Mucosa of descending colon (tissue), 3 donors: ENCODE data around the gene CTDNEP1. TPM values are rescaled to one million over a fixed set of nuclear protein-coding genes. Genes with fewer than 3 reads are reported as not detected.
A peak's percentile ranks its signal among the peaks of the same experiment; 100 is the strongest.

Experiments
- ATAC-seq: fragments of 200-7000 bp; cut with Tn5 transposase; one replicate; pipeline ENCODE4 v1.9.1; 2020; ENCODE audit warnings: mild to moderate bottlenecking, moderate library complexity
- DNase-seq, 3 donors: peaks; one replicate each; pipeline ENCODE4 v3.0.0-alpha.2; 2020
- H3K36me3 ChIP-seq: fragments of 200-600 bp; one replicate; pipeline ENCODE4 v1.8.0; 2021; ENCODE audit warnings: low read depth, mild to moderate bottlenecking
- H3K4me1 ChIP-seq: fragments of 200-600 bp; one replicate; pipeline ENCODE4 v1.8.0; 2021; ENCODE audit warnings: low read depth, mild to moderate bottlenecking
- H3K4me3 ChIP-seq: fragments of 200-600 bp; one replicate; pipeline ENCODE4 v1.8.0; 2021; ENCODE audit warnings: mild to moderate bottlenecking
- H3K9me3 ChIP-seq: fragments of 200-600 bp; one replicate; pipeline ENCODE4 v1.8.0; 2021; ENCODE audit warnings: mild to moderate bottlenecking
- CTCF ChIP-seq: fragments of 200-600 bp; IDR thresholded peaks from one replicate; pipeline ENCODE4 v1.8.0; 2022; ENCODE audit warnings: antibody characterized with exemption, mild to moderate bottlenecking
- intact Hi-C, 2 donors: fragments of 100-400 bp; cut with DNase I in 1 of 2; cut with micrococcal nuclease in 1 of 2; formaldehyde crosslinking; loops; one replicate each; pipeline versions ENCODE4 v1.11.0 to v1.11.1; 2022; cut with DNase I, micrococcal nuclease
- total RNA-seq, 3 donors: library from RNA; stranded (reverse); fragmentation: NEBNext Ultra II Directional in 2 of 3; extraction: Animal tissue kit (Norgen Biotek cat#: 25700) in 2 of 3; gene quantifications; one replicate each; pipeline versions ENCODE4 v1.2.1 to v1.2.4, GENCODE V29; 2021 to 2023
- donor health status: DM: no; HTN: no; CAD: no; lungs with moderate emphysema.
- donor health status: DM: no; HTN: no; CAD: no.
- donor health status: DM: no; HTN: yes; CAD: no.

Gene CTDNEP1
- total RNA-seq, 3 donors from 2014 or later = 117 to 123 (median 117) TPM

- intact Hi-C loops = no loop called here
- DNase-seq (no peak), ATAC-seq (no peak)
- TF ChIP-seq CTCF = no peak
- Histone ChIP-seq H3K4me3 (peak overlapping the region; percentile 94), H3K4me1 (peaks cover 45% of the 10 kb centered on the region), H3K36me3 (peaks cover 2% of the 10 kb centered on the region), H3K9me3 (no peaks in the 10 kb centered on the region)
Measured at GRCh38 chr17:7219229-7219811, 32.2 kb downstream of the CTDNEP1 start.

GRCh38 chr17:7218758-7219157 is 32.8 kb downstream of the CTDNEP1 start:
- no peak for TF ChIP-seq CTCF
- Histone ChIP-seq H3K9me3 (no peaks in the 10 kb centered on the region), H3K4me1 (peaks cover 51% of the 10 kb centered on the region), H3K4me3 (no peak overlapping the region), H3K36me3 (no peaks in the 10 kb centered on the region)
- intact Hi-C loops = no loop called here
- DNase-seq = peak in 1 of 3 donors; percentile 42
- no peak for ATAC-seq

- no peak for ATAC-seq
- Histone ChIP-seq H3K9me3 (no peaks in the 10 kb centered on the region), H3K4me3 (no peak overlapping the region), H3K36me3 (no peaks in the 10 kb centered on the region), H3K4me1 (peaks cover 52% of the 10 kb centered on the region)
- DNase-seq = no peak
- intact Hi-C loops = no loop called here
- no peak for TF ChIP-seq CTCF
Measured at GRCh38 chr17:7218166-7218565, 33.4 kb downstream of the CTDNEP1 start.

- Histone ChIP-seq H3K9me3 (no peaks in the 10 kb centered on the region), H3K36me3 (no peaks in the 10 kb centered on the region), H3K4me3 (no peak overlapping the region), H3K4me1 (peaks cover 52% of the 10 kb centered on the region)
- ATAC-seq (no peak), DNase-seq (peak in 1 of 3 donors; percentile 51)
- intact Hi-C loops = no loop called here
- no peak for TF ChIP-seq CTCF
Measured at GRCh38 chr17:7217113-7217987, 34.2 kb downstream of the CTDNEP1 start.

- ATAC-seq (no peak), DNase-seq (peak in 1 of 3 donors; percentile 35)
- Histone ChIP-seq H3K9me3 (no peaks in the 10 kb centered on the region), H3K4me3 (no peak overlapping the region), H3K4me1 (peaks cover 49% of the 10 kb centered on the region), H3K36me3 (no peaks in the 10 kb centered on the region)
- no peak for TF ChIP-seq CTCF
- intact Hi-C loops = no loop called here
Measured at GRCh38 chr17:7216242-7217112, 35.1 kb downstream of the CTDNEP1 start.
